Measurements from ENCODE around the gene TTC24.

The TTC24 gene

GRCh38 chr1:156579472-156579871, at the start of gene TTC24:
TSS of gene TTC24 (plus strand) at chr1:156579723. CDS start at chr1:156581365, 1,642 bp downstream.
- Histone ChIP-seq H3K9me3 (ENCODE audit: control insufficient read depth, insufficient read depth, low read length) (no peaks in the 10 kb centered on the region), H3K27me3 (ENCODE audit: control insufficient read depth, insufficient read depth, low read length) (no peaks in the 10 kb centered on the region), H3K4me1 (ENCODE audit: control insufficient read depth, insufficient read depth, low read length) (peaks cover 3% of the 10 kb centered on the region), H3K4me3 (ENCODE audit: low read length) (no peak within 1 kb of the TSS), H3K27ac (ENCODE audit: low read length) (no peak within 1 kb of the TSS), H3K36me3 (ENCODE audit: control insufficient read depth, insufficient read depth, low read length) (no peaks in the 10 kb centered on the region)
- no CpG with 5 or more reads among the region's 5 CpGs for WGBS (ENCODE audit: insufficient coverage, insufficient read length)
- DNase-seq (ENCODE audit: low read depth, low spot score): no peak

DNA sequence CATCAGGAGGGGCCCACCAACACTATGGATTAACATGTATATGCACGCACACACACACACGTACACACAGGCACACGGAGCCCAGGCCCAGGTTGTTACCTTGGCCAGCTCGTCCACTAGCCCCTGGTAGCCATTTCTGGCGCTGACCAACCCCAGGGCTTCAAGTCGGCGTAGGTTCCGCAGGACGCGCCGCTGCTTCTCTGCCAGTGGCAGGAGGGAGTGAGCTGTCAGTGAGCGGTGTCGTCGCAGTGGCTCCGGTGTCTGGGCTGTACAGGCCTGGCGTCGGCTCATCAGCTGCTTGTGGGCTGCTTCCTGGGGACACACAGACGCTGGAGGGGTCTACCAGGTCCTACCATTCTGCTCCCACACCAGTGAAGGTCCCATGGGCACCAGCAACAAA, 49.5 kb upstream of the TTC24 start:
- H3K27ac ChIP-seq (ENCODE audit: low read length): no peak overlapping the region
- no peaks in the 10 kb centered on the region for H3K27me3 ChIP-seq (ENCODE audit: control insufficient read depth, insufficient read depth, low read length)
- no peak overlapping the region for H3K4me3 ChIP-seq (ENCODE audit: low read length)
- no peaks in the 10 kb centered on the region for H3K9me3 ChIP-seq (ENCODE audit: control insufficient read depth, insufficient read depth, low read length)
- no peak for DNase-seq (ENCODE audit: low read depth, low spot score)
- H3K4me1 ChIP-seq (ENCODE audit: control insufficient read depth, insufficient read depth, low read length): peaks cover 8% of the 10 kb centered on the region
- peaks cover 16% of the 10 kb centered on the region; the same call in 1 of the 2 replicates for H3K36me3 ChIP-seq (ENCODE audit: control insufficient read depth, insufficient read depth, low read length)
- WGBS (ENCODE audit: insufficient coverage, insufficient read length): no CpG with 5 or more reads among the region's 18 CpGs

DNA sequence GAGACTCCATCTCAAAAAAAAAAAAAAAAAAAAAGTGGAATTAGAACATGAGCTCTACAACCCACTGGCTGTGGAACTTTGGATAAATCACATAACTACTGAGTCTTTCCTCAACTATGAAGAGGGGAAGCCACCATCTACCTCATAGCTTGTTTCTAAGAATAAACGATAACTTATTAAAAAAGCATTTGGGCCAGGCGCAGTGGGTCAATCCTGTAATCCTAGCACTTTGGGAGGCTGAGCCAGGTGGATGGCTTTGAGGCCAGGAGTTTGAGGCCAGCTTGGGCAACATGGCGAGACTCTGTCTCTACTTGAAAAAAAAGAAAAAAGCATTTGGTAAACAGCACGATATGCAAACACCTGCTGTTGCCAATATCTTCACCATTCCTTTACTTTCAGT, 47.1 kb upstream of the TTC24 start:
- Histone ChIP-seq H3K27ac (ENCODE audit: low read length) (no peak overlapping the region), H3K36me3 (ENCODE audit: control insufficient read depth, insufficient read depth, low read length) (peaks cover 16% of the 10 kb centered on the region; the same call in 1 of the 2 replicates), H3K27me3 (ENCODE audit: control insufficient read depth, insufficient read depth, low read length) (no peaks in the 10 kb centered on the region), H3K9me3 (ENCODE audit: control insufficient read depth, insufficient read depth, low read length) (no peaks in the 10 kb centered on the region), H3K4me3 (ENCODE audit: low read length) (no peak overlapping the region), H3K4me1 (ENCODE audit: control insufficient read depth, insufficient read depth, low read length) (no peaks in the 10 kb centered on the region)
- DNase-seq (ENCODE audit: low read depth, low spot score): no peak
- no CpG with 5 or more reads among the region's 4 CpGs for WGBS (ENCODE audit: insufficient coverage, insufficient read length)

DNA sequence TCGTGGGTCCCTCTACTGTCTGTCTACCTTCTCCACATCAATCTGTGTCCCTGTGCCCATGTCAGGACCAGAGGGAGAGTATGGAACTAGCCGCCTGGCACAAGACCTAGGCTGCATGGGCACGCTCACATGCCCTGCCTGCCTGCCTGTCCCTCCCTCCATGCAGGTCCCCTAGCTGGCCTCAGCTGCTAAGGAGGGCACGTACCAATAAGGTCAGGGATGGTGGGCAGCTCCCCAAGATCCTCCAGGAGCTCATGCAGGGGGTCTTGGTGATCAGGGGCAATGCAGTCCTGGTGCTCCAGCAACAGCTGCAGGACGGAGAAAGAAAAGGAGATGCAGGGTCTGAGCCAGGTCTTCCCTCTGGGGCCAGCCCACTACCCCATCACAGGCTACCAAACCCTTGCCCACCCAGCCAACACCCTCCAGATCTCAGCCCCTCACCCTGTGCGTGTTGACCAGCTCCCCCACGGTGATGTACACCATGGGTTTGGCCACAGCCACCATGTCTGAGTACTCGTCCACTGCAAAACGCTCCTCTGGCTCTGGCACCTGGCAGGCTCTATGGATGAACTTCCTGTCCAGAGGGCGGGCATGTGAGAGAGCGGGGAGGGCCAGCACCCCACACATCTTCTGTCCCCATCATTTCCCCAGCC, 45.8 kb upstream of the TTC24 start:
- no CpG with 5 or more reads among the region's 11 CpGs for WGBS (ENCODE audit: insufficient coverage, insufficient read length)

DNA sequence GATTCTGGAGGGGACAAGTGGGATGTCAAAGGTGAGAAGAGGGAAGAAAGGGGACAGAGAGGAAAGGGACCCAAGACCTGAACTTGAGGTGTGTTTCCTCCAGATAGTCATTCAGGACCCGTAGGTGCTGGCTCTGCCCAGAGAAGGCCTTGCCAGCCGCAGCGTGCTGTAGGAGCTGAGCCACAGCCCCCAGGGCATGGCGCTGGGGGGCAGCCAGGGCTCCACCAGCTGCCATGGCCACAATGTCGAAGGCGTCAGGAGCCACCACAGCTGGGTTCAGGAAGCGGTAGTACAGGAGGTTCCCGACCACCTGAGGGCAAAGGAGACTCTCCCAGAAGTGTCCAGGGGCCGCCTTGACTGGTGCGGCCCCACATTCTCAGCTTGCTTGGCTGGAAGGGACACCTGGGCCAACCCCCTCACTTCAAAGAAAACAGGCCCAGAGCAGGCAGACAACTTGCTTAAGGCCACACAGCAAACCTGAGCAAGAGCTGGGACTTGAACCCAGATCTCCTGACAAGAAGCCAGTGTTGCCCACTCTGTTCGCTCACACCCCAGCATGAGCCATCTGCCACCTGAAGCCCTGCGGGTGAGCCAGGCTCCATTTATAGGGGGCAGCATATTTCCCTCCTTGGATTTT, 45.0 kb upstream of the TTC24 start:
- no peak for DNase-seq (ENCODE audit: low read depth, low spot score)
- peaks cover 21% of the 10 kb centered on the region for H3K36me3 ChIP-seq (ENCODE audit: control insufficient read depth, insufficient read depth, low read length)

More for the DNA sequence above, 45.8 kb upstream of the TTC24 start:
- no peak overlapping the region for H3K27ac ChIP-seq (ENCODE audit: low read length)
- no peaks in the 10 kb centered on the region for H3K4me1 ChIP-seq (ENCODE audit: control insufficient read depth, insufficient read depth, low read length)
- DNase-seq (ENCODE audit: low read depth, low spot score): no peak
- H3K27me3 ChIP-seq (ENCODE audit: control insufficient read depth, insufficient read depth, low read length): no peaks in the 10 kb centered on the region
- H3K4me3 ChIP-seq (ENCODE audit: low read length): no peak overlapping the region
- H3K9me3 ChIP-seq (ENCODE audit: control insufficient read depth, insufficient read depth, low read length): no peaks in the 10 kb centered on the region
- H3K36me3 ChIP-seq (ENCODE audit: control insufficient read depth, insufficient read depth, low read length): peaks cover 16% of the 10 kb centered on the region

GRCh38 chr1:156537027-156537426, 42.5 kb upstream of the TTC24 start:
- WGBS (ENCODE audit: insufficient coverage, insufficient read length): no CpG with 5 or more reads among the region's 9 CpGs
- no peak overlapping the region for H3K4me3 ChIP-seq (ENCODE audit: low read length)
- DNase-seq (ENCODE audit: low read depth, low spot score): no peak
- H3K27me3 ChIP-seq (ENCODE audit: control insufficient read depth, insufficient read depth, low read length): no peaks in the 10 kb centered on the region
- H3K27ac ChIP-seq (ENCODE audit: low read length): no peak overlapping the region
- H3K36me3 ChIP-seq (ENCODE audit: control insufficient read depth, insufficient read depth, low read length): peaks cover 17% of the 10 kb centered on the region
- H3K4me1 ChIP-seq (ENCODE audit: control insufficient read depth, insufficient read depth, low read length): no peaks in the 10 kb centered on the region
- no peaks in the 10 kb centered on the region for H3K9me3 ChIP-seq (ENCODE audit: control insufficient read depth, insufficient read depth, low read length)

More for the DNA sequence above, 45.0 kb upstream of the TTC24 start:
- H3K4me3 ChIP-seq (ENCODE audit: low read length): no peak overlapping the region
- H3K27me3 ChIP-seq (ENCODE audit: control insufficient read depth, insufficient read depth, low read length): no peaks in the 10 kb centered on the region
- no peak overlapping the region for H3K27ac ChIP-seq (ENCODE audit: low read length)
- no peaks in the 10 kb centered on the region for H3K4me1 ChIP-seq (ENCODE audit: control insufficient read depth, insufficient read depth, low read length)
- WGBS (ENCODE audit: insufficient coverage, insufficient read length): no CpG with 5 or more reads among the region's 12 CpGs
- H3K9me3 ChIP-seq (ENCODE audit: control insufficient read depth, insufficient read depth, low read length): no peaks in the 10 kb centered on the region

GRCh38 chr1:156538711-156539440, 40.6 kb upstream of the TTC24 start:
- H3K27ac ChIP-seq (ENCODE audit: low read length): no peak overlapping the region
- WGBS (ENCODE audit: insufficient coverage, insufficient read length): no CpG with 5 or more reads among the region's 10 CpGs
- no peak for DNase-seq (ENCODE audit: low read depth, low spot score)
- no peaks in the 10 kb centered on the region for H3K27me3 ChIP-seq (ENCODE audit: control insufficient read depth, insufficient read depth, low read length)
- H3K9me3 ChIP-seq (ENCODE audit: control insufficient read depth, insufficient read depth, low read length): no peaks in the 10 kb centered on the region
- H3K4me1 ChIP-seq (ENCODE audit: control insufficient read depth, insufficient read depth, low read length): no peaks in the 10 kb centered on the region
- H3K36me3 ChIP-seq (ENCODE audit: control insufficient read depth, insufficient read depth, low read length): peaks cover 17% of the 10 kb centered on the region
- H3K4me3 ChIP-seq (ENCODE audit: low read length): no peak overlapping the region

- WGBS (ENCODE audit: insufficient coverage, insufficient read length): no CpG with 5 or more reads among the region's 4 CpGs
These were observed 39.6 kb upstream of the TTC24 start for GRCh38 chr1:156539818-156540355.

DNA sequence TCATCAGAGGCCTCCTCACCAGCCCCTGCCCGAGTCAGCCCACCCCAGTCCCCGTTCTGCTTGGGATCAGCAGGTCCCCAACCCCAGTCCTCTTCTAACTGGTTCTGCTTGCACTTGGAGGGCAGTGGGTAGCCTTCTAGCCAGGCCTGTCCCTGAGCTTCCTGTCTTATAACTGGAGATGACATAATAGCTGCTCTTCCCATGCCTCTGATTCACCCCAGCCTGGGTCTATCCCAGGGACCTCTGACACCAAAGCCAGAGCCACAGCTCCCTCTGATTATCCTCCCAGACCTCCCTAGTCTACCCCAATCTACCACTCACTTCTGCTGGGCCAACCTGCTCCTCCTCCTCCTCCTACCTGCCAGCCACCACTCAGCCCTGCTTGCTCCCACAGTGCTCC, 38.6 kb upstream of the TTC24 start:
- Histone ChIP-seq H3K27me3 (ENCODE audit: control insufficient read depth, insufficient read depth, low read length) (no peaks in the 10 kb centered on the region), H3K27ac (ENCODE audit: low read length) (no peak overlapping the region), H3K36me3 (ENCODE audit: control insufficient read depth, insufficient read depth, low read length) (peaks cover 17% of the 10 kb centered on the region), H3K9me3 (ENCODE audit: control insufficient read depth, insufficient read depth, low read length) (no peaks in the 10 kb centered on the region), H3K4me1 (ENCODE audit: control insufficient read depth, insufficient read depth, low read length) (no peaks in the 10 kb centered on the region), H3K4me3 (ENCODE audit: low read length) (no peak overlapping the region)
- no peak for DNase-seq (ENCODE audit: low read depth, low spot score)
- WGBS (ENCODE audit: insufficient coverage, insufficient read length): no CpG with 5 or more reads among the region's 2 CpGs

More at GRCh38 chr1:156539818-156540355, 39.6 kb upstream of the TTC24 start:
- Histone ChIP-seq H3K27me3 (ENCODE audit: control insufficient read depth, insufficient read depth, low read length) (no peaks in the 10 kb centered on the region), H3K36me3 (ENCODE audit: control insufficient read depth, insufficient read depth, low read length) (peaks cover 17% of the 10 kb centered on the region), H3K4me1 (ENCODE audit: control insufficient read depth, insufficient read depth, low read length) (no peaks in the 10 kb centered on the region), H3K4me3 (ENCODE audit: low read length) (no peak overlapping the region), H3K27ac (ENCODE audit: low read length) (no peak overlapping the region), H3K9me3 (ENCODE audit: control insufficient read depth, insufficient read depth, low read length) (no peaks in the 10 kb centered on the region)
- DNase-seq (ENCODE audit: low read depth, low spot score): no peak

DNA sequence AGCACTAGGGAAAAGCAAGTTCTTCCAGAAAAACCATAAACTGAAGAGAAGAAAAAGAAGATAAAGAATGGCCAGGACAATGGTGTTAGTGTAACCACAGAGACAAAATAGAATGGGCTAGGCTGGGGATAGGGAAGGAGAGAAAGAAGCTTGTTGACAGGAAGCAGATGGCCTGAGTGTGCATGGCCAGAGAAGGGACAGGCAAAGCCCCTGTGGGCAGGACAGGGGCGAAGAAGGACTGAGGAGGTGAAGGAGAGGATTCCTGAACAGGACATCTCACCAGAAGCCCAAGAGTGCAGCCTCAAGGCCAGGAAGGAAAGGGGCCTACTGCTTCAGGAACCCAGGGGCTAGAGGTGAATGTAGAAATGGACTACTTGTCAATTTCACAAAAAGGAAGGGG, 36.5 kb upstream of the TTC24 start:
- Histone ChIP-seq H3K27ac (ENCODE audit: low read length) (no peak overlapping the region), H3K27me3 (ENCODE audit: control insufficient read depth, insufficient read depth, low read length) (no peaks in the 10 kb centered on the region), H3K4me3 (ENCODE audit: low read length) (no peak overlapping the region), H3K36me3 (ENCODE audit: control insufficient read depth, insufficient read depth, low read length) (peaks cover 23% of the 10 kb centered on the region), H3K9me3 (ENCODE audit: control insufficient read depth, insufficient read depth, low read length) (no peaks in the 10 kb centered on the region), H3K4me1 (ENCODE audit: control insufficient read depth, insufficient read depth, low read length) (no peaks in the 10 kb centered on the region)
- DNase-seq (ENCODE audit: low read depth, low spot score): no peak
- WGBS (ENCODE audit: insufficient coverage, insufficient read length): no CpG with 5 or more reads among the region's 1 CpG

All from iPS DF 6.9 (cell line).